ENCODE measurements around the gene CPEB3. TPM values are rescaled to one million over a fixed set of nuclear protein-coding genes. Genes with fewer than 3 reads are reported as not detected.

Gene CPEB3
- polyA plus RNA-seq, 1 experiment = 0.36 TPM

DNA sequence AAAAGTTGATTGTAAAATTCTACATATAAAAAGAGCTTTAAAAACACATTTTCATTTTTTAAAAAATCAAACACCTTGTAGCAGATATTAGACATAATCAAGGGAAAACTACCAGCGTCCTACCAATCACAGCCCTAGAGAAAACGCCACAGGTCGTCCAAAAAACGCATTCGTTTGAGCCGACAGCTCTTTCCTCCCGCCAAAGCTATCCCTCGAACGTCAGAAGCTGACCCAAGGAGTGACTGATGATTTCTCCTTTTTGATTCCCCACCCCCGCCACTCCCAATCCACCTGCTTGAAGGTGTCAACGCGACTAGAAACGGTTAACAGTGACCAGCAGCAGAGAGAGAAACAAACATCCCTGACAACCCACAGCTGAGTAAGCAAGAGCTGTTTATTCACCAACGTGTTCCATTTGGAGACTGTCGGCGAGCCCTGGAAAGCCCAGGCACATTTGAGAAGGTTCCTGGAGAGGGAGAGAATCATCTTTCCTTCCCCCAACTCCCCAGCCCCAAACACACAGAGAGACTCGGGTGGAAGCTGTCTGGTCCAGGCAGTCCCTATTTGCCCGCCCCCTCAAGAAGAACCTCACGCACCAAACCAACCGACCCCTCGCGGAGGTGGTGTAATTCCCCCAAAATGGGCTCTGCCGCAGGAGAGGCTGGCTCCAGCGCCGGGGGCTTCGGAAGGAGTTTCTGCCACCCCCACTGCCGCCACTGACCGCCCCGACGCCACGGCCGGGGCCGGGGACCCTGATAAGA, 622 bp downstream of the CPEB3 start:
- Histone ChIP-seq H3K27ac (ENCODE audit: low read depth, low read length) (peak overlapping the region; percentile 65), H3K27me3 (ENCODE audit: control insufficient read depth, insufficient read depth, low read length) (no peaks in the 10 kb centered on the region), H3K9me3 (ENCODE audit: control insufficient read depth, insufficient read depth, low read length) (peaks cover 3% of the 10 kb centered on the region; the same call in 1 of the 2 replicates), H3K4me3 (ENCODE audit: low read depth, low read length) (peak overlapping the region; percentile 96)
- ChIA-PET POLR2A (interaction anchor here (0.5 to 1.5 kb wide), 7 partner anchors 49 to 209 kb away, joined by 3 to 7 read pairs (median 5); no protein-coding TSS in a partner anchor), CTCF (interaction anchor here (0.5 to 5.1 kb wide), 14 partner anchors 9 to 831 kb away, joined by 3 to 66 read pairs (median 4); no protein-coding TSS in a partner anchor)
- TF ChIP-seq, protein P1, sequence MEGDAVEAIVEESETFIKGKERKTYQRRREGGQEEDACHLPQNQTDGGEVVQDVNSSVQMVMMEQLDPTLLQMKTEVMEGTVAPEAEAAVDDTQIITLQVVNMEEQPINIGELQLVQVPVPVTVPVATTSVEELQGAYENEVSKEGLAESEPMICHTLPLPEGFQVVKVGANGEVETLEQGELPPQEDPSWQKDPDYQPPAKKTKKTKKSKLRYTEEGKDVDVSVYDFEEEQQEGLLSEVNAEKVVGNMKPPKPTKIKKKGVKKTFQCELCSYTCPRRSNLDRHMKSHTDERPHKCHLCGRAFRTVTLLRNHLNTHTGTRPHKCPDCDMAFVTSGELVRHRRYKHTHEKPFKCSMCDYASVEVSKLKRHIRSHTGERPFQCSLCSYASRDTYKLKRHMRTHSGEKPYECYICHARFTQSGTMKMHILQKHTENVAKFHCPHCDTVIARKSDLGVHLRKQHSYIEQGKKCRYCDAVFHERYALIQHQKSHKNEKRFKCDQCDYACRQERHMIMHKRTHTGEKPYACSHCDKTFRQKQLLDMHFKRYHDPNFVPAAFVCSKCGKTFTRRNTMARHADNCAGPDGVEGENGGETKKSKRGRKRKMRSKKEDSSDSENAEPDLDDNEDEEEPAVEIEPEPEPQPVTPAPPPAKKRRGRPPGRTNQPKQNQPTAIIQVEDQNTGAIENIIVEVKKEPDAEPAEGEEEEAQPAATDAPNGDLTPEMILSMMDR (IDR thresholded peaks at IDR 0.05; ENCODE audit: low read depth, low read length) = no peak
- DNase-seq (ENCODE audit: low read depth, low spot score) = no peak

DNA sequence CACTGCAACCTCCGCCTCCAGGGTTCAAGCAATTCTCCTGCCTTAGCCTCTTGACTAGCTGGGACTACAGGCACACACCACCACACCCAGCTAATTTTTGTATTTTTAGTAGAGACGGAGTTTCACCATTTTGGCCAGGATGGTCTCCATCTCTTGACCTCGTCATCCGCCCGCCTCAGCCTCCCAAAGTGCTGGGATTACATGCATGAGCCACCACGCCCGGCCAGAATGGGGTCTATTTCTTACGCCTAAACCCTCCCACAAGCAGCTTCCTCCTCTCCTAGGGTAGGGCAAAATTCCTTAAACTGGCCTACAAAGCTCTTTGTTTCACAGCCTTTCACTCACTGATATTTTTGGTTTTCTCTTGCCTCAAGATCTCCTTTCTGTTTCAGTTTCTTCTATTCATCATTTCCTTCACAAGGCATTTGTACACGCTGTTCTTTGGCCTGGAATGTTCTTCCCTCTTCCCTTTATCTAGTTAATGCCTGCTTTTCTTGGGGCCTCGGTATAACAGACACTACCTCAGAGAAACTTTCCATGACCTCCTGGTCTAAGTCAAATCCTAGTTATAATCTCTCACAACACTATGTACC, 6.7 kb downstream of the CPEB3 start:
- no peak for DNase-seq (ENCODE audit: low read depth, low spot score)
- no peak overlapping the region for H3K4me3 ChIP-seq (ENCODE audit: low read depth, low read length)
- no peaks in the 10 kb centered on the region for H3K27me3 ChIP-seq (ENCODE audit: control insufficient read depth, insufficient read depth, low read length)
- TF ChIP-seq, protein P1 (IDR thresholded peaks at IDR 0.05; ENCODE audit: low read depth, low read length) = no peak
- no peaks in the 10 kb centered on the region for H3K9me3 ChIP-seq (ENCODE audit: control insufficient read depth, insufficient read depth, low read length)
- ChIA-PET POLR2A (no interaction called here), CTCF (interaction anchor here (0.7 kb wide), 1 partner anchor 47 kb away, joined by 4 read pairs; no protein-coding TSS in a partner anchor)
- no peak overlapping the region for H3K27ac ChIP-seq (ENCODE audit: low read depth, low read length)

DNA sequence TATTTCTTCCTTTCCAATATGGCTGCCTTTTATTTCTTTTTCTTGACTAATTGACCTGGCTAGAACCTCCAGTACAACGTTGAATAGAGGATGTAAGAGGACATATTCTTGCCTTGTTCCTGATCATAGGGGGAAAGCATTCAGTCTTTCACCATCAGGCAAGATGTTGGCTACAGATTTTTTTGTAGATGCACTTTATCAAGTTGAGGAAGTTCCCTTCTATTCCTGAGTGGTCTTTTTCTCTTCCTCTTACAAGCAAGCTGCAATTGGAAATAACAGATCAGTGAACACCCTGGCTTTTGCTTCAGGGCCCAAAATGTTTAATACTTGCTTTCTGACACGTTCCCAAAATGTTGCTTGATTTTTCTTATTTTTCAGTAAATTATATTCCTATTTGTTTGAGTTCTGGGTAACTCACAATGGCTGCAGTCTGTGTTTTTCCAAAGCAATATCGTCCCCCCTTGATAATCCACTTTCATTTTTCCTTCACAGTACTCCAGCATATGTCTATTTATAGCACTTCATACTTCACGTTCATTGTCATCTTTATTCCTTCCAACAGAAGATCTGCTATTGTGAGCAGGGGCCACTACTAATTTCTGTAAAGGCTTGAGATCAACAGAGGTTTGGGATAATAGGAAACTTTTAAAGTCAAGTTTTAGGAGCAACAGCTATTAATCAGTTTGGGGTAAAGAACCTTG, 11.7 kb downstream of the CPEB3 start:
- DNase-seq (ENCODE audit: low read depth, low spot score) = no peak
- Histone ChIP-seq H3K27me3 (ENCODE audit: control insufficient read depth, insufficient read depth, low read length) (no peaks in the 10 kb centered on the region), H3K4me3 (ENCODE audit: low read depth, low read length) (no peak overlapping the region; the same call in 1 of the 2 replicates), H3K27ac (ENCODE audit: low read depth, low read length) (no peak overlapping the region), H3K9me3 (ENCODE audit: control insufficient read depth, insufficient read depth, low read length) (no peaks in the 10 kb centered on the region)
- ChIA-PET POLR2A (no interaction called here), CTCF (no interaction called here)
- TF ChIP-seq, protein P1 (IDR thresholded peaks at IDR 0.05; ENCODE audit: low read depth, low read length) = no peak

DNA sequence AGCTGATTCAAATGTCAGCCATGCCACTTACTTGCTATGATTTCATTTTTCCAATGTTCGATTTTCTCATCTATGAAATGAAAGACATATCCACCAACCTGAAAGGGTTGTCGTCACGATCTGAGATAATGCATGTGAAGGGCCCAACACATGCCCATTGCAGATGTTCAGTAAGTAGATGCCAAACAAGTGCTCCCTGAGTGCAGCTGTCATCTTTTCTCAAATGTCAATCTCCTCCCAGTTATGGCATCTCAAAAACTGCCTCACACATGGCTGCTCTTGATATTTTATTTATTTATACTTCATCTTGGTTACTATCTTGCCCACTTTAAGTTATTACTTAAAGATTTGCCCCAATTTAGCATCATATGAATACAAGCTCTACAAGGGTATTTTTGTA, 16.8 kb downstream of the CPEB3 start:
- H3K4me3 ChIP-seq (ENCODE audit: low read depth, low read length) = no peak overlapping the region
- ChIA-PET CTCF (interaction anchor here (1.0 kb wide), 1 partner anchor 17 kb away, joined by 4 read pairs; the partner anchor contains the start of genes CPEB3 and MARCHF5), POLR2A (no interaction called here)

More for the DNA sequence above, 16.8 kb downstream of the CPEB3 start:
- Histone ChIP-seq H3K9me3 (ENCODE audit: control insufficient read depth, insufficient read depth, low read length) (no peaks in the 10 kb centered on the region), H3K27ac (ENCODE audit: low read depth, low read length) (no peak overlapping the region), H3K27me3 (ENCODE audit: control insufficient read depth, insufficient read depth, low read length) (no peaks in the 10 kb centered on the region)
- DNase-seq (ENCODE audit: low read depth, low spot score) = no peak
- TF ChIP-seq, protein P1 (IDR thresholded peaks at IDR 0.05; ENCODE audit: low read depth, low read length) = no peak

Measured in AG04450 (cell line).